ENCODE results near the gene SLC46A3.
A peak's percentile ranks its signal among the peaks of the same experiment; 100 is the strongest.

SLC46A3 gene, protein sequence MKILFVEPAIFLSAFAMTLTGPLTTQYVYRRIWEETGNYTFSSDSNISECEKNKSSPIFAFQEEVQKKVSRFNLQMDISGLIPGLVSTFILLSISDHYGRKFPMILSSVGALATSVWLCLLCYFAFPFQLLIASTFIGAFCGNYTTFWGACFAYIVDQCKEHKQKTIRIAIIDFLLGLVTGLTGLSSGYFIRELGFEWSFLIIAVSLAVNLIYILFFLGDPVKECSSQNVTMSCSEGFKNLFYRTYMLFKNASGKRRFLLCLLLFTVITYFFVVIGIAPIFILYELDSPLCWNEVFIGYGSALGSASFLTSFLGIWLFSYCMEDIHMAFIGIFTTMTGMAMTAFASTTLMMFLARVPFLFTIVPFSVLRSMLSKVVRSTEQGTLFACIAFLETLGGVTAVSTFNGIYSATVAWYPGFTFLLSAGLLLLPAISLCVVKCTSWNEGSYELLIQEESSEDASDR

DNA sequence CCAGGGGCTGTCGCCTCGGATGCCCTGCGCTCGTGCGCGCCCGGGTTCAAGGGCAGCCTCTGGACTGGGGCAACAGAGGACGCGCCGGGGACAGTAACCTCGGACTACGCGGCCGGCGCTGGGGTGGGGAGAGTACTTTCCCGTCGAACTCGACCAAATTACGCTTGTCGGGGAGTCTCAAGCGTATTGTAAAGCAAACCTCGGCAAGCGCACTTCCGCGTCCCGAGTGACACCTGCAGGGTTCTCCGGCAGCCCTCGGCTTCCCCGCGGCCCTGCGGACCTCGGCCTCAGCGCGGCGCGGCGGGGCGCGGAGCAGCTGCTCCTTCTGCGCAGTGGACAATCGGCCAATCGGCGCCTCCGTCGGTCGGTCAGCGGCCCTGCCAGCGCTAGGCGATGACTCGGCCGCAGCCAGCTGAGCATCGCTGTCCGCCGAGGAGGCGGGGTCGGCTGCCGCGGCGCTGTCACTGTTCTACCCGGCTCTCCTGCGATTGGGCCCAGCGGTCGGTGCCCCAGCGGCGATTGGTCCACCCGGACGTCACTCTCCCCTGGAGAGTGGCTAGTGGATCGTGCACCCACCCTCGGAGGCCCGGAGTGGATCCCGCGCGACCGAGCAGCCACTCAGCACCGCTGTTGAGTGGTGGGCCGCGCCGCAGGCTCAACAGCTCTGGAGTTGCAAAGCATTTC lies at the start of gene SLC46A3:
TSS of gene SLC46A3 (minus strand) at position 428 of the 684 bp plus-strand sequence. CDS start 972 bp downstream, outside the sequence.
- no peaks in the 10 kb centered on the region for H3K79me2 ChIP-seq (ENCODE audit: control insufficient read depth, low read length)
- no peak within 1 kb of the TSS for H3K27ac ChIP-seq (ENCODE audit: low read depth, low read length)
- H3K9me3 ChIP-seq (ENCODE audit: control insufficient read depth, insufficient read depth, low read length) = no peaks in the 10 kb centered on the region
- H3K4me3 ChIP-seq (ENCODE audit: low read length) = peak within 1 kb of the TSS; percentile 91
- no peaks in the 10 kb centered on the region for H3K27me3 ChIP-seq (ENCODE audit: control insufficient read depth, low read length)
- TF ChIP-seq EZH2phosphoT487 (IDR thresholded peaks at IDR 0.05; ENCODE audit: borderline replicate concordance, low read length) = no peak
- TF ChIP-seq, protein P1, sequence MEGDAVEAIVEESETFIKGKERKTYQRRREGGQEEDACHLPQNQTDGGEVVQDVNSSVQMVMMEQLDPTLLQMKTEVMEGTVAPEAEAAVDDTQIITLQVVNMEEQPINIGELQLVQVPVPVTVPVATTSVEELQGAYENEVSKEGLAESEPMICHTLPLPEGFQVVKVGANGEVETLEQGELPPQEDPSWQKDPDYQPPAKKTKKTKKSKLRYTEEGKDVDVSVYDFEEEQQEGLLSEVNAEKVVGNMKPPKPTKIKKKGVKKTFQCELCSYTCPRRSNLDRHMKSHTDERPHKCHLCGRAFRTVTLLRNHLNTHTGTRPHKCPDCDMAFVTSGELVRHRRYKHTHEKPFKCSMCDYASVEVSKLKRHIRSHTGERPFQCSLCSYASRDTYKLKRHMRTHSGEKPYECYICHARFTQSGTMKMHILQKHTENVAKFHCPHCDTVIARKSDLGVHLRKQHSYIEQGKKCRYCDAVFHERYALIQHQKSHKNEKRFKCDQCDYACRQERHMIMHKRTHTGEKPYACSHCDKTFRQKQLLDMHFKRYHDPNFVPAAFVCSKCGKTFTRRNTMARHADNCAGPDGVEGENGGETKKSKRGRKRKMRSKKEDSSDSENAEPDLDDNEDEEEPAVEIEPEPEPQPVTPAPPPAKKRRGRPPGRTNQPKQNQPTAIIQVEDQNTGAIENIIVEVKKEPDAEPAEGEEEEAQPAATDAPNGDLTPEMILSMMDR (IDR thresholded peaks at IDR 0.05; ENCODE audit: low read depth, low read length, poor library complexity, severe bottlenecking) = peak; percentile 23
- peak within 1 kb of the TSS; percentile 96 for H3K4me2 ChIP-seq (ENCODE audit: low read length)
- no peaks in the 10 kb centered on the region for H3K9me2 ChIP-seq (replicated peaks; ENCODE audit: control insufficient read depth, low read length)
- peaks cover 15% of the 10 kb centered on the region for H3K4me1 ChIP-seq (ENCODE audit: control insufficient read depth, low read length)
- no peaks in the 10 kb centered on the region for H3K36me3 ChIP-seq (ENCODE audit: control insufficient read depth, low read length)
- H4K20me1 ChIP-seq (ENCODE audit: control insufficient read depth, insufficient read depth, low read depth, low read length) = no peaks in the 10 kb centered on the region
- H3F3A ChIP-seq (ENCODE audit: control insufficient read depth, insufficient read depth) = no peaks in the 10 kb centered on the region

DNA sequence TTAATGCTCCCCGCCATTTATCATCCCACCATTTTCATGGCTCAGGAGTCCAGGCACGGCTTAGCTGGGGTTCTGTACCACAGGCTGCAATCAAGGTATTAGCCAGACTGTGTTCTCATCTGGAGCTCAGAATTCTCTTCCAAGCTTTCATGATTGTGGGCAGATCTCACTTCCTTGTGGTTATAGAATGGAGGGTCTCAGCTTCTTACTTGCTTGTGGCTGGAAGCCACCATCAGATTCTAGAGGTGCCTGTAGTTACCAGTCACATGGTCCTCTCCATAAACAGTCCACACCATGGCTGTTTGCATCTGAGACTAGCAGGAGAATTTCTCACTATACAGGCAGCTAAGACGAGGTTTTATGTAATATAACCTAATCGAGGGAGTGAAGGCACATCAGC lies 45.1 kb upstream of the SLC46A3 start:
- H3K4me3 ChIP-seq (ENCODE audit: low read length) = no peak overlapping the region
- no peaks in the 10 kb centered on the region for H3F3A ChIP-seq (ENCODE audit: control insufficient read depth, insufficient read depth)
- TF ChIP-seq, protein P1 (IDR thresholded peaks at IDR 0.05; ENCODE audit: low read depth, low read length, poor library complexity, severe bottlenecking) = no peak
- TF ChIP-seq EZH2phosphoT487 (IDR thresholded peaks at IDR 0.05; ENCODE audit: borderline replicate concordance, low read length) = no peak
- H3K79me2 ChIP-seq (ENCODE audit: control insufficient read depth, low read length) = no peaks in the 10 kb centered on the region
- H3K4me1 ChIP-seq (ENCODE audit: control insufficient read depth, low read length) = no peaks in the 10 kb centered on the region
- no peaks in the 10 kb centered on the region for H3K9me3 ChIP-seq (ENCODE audit: control insufficient read depth, insufficient read depth, low read length)
- H3K36me3 ChIP-seq (ENCODE audit: control insufficient read depth, low read length) = no peaks in the 10 kb centered on the region
- H3K9me2 ChIP-seq (replicated peaks; ENCODE audit: control insufficient read depth, low read length) = no peaks in the 10 kb centered on the region
- no peak overlapping the region for H3K4me2 ChIP-seq (ENCODE audit: low read length)
- no peaks in the 10 kb centered on the region for H4K20me1 ChIP-seq (ENCODE audit: control insufficient read depth, insufficient read depth, low read depth, low read length)
- H3K27me3 ChIP-seq (ENCODE audit: control insufficient read depth, low read length) = no peaks in the 10 kb centered on the region
- H3K27ac ChIP-seq (ENCODE audit: low read depth, low read length) = no peak overlapping the region

DNA sequence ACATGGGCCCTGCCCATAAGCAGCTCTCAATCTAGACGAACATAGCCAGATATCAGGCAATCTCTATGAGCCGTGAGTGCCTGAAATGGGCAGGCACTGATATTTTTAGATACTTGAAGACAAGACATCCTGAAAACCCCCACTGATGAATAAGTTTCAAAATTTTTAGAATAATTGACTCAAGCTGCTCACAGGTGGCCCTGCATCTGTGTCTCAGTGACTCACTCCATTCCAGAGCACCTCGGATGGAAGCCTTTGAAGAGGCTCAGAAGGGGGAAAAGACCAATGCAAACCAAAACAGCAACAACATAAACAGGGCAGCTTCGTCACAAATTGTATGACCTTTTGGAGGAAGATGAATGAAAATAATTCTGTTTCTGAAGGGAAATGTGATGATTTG lies 42.8 kb upstream of the SLC46A3 start:
- Histone ChIP-seq H3K4me2 (ENCODE audit: low read length) (no peak overlapping the region), H3K27me3 (ENCODE audit: control insufficient read depth, low read length) (no peaks in the 10 kb centered on the region), H4K20me1 (ENCODE audit: control insufficient read depth, insufficient read depth, low read depth, low read length) (no peaks in the 10 kb centered on the region), H3K9me2 (replicated peaks; ENCODE audit: control insufficient read depth, low read length) (no peaks in the 10 kb centered on the region), H3K79me2 (ENCODE audit: control insufficient read depth, low read length) (no peaks in the 10 kb centered on the region), H3K27ac (ENCODE audit: low read depth, low read length) (no peak overlapping the region), H3K36me3 (ENCODE audit: control insufficient read depth, low read length) (no peaks in the 10 kb centered on the region), H3K4me3 (ENCODE audit: low read length) (no peak overlapping the region), H3F3A (ENCODE audit: control insufficient read depth, insufficient read depth) (no peaks in the 10 kb centered on the region), H3K4me1 (ENCODE audit: control insufficient read depth, low read length) (no peaks in the 10 kb centered on the region), H3K9me3 (ENCODE audit: control insufficient read depth, insufficient read depth, low read length) (0 out of 2 replicates have a peak, but pooled peaks cover 7% of the 10 kb centered on the region)
- TF ChIP-seq, protein P1 (IDR thresholded peaks at IDR 0.05; ENCODE audit: low read depth, low read length, poor library complexity, severe bottlenecking) = no peak
- no peak for TF ChIP-seq EZH2phosphoT487 (IDR thresholded peaks at IDR 0.05; ENCODE audit: borderline replicate concordance, low read length)

Data from DOHH2 (cell line).